GM03348 (cell line): ENCODE data around the gene MRPS7.
"Not testable (repeated sequence)": the region's sequence is repeated elsewhere in the genome, so short reads cannot be mapped to it uniquely, and the experiment has no call there.

Experiments used
- DNase-seq: peaks from one replicate; pipeline ENCODE4 v3.0.0; 2012; ENCODE audit warnings: low spot score

MRPS7 gene

GRCh38 chr17:75244133-75244866, 17.4 kb upstream of the MRPS7 start:
- DNase-seq: no peak

DNA sequence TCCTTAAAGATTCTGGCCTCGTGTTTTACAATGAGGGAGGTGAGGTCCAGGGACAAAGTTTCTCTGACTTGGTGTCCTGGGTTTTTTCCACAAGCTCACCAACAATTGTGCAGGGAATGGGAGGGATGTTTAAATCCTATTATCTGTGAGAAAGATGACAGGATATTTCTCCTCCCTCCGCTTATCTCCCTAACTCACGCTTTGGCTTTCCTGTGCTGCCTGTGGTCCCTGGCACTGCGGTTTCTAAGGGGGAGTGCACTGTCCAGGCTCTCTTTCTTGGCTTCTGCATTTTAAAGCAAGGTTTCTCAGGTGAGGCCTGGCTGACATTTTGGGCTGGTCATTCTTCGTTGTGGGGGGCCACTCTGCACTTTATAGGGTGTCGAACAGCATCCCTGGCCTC, 16.7 kb upstream of the MRPS7 start:
- no peak for DNase-seq

- DNase-seq: no peak
Measured at GRCh38 chr17:75246404-75246803, 15.3 kb upstream of the MRPS7 start.

DNA sequence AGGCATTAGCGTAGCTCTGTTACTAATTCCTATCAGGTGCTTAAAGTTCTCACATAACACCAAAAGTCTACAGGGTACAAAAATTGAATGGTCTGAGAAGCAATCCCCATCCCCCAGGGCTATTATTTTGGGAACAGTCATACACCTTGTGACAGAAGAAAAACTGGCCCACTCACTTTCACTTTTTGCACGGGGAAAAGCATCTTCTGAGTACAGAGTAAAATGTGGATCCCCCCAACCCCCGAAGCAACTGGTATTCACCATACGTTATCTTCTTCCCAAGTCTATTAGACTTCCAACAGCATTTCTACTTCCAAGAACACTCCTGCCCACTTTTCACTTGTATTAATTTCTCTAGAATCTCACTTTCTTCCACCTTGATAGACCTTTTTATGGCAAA, 12.1 kb upstream of the MRPS7 start:
- DNase-seq: no peak

DNA sequence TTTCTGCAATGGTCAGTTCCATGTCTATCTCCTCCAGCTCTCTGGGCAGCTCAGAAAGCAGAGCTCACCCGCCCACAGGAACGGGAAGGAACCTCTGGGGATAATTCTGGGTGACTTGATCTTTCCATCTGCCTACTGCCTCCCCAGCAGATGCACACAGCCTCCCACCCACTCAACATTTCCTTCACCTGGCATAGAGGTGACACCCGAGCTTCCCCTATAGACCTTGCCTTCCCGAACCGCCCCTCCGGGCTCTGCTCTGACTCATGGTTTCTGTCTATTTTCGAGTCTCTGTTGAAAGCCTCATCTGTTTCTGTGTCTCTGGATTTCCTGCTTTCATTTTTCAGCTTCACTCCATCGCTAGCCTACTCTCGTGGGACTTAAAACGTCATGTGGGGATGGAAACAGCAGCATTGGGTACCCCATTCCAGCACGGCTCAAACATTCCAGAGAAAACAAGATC, 11.6 kb upstream of the MRPS7 start:
- peak; percentile 71 for DNase-seq

DNA sequence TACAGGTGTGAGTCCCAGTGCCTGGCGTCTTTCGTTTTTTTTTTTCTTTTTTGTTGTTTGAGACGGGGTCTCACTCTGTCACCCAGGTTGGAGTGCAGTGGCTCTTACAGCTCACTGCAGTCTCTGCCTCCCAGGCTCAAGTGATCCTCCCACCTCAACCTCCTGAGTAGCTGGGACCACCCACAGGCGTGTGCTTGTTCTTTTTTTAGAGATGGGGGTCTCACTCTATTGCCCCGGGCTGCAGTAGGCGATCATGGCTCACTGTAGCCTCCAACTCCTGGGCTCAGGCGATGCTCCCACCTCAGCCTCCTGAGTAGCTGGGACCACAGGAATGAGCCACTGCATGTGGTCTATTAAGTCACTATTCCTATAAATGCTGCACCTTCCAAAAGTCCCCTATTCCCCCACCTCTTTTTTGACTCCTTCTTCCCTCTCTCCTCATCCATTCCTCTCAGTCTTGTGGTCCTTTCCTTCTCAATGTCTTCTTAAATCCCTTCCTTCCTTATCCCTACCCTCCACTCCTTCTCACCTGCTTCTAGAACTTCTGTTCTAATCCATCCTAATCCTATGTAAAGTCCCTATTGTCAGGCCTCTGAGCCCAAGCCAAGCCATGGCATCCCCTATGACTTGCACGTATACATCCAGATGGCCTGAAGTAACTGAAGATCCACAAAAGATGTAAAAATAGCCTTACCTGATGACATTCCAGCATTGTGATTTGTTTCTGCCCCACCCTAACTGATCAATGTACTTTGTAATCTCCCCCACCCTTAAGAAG, 9.5 kb upstream of the MRPS7 start:
- no peak for DNase-seq

DNA sequence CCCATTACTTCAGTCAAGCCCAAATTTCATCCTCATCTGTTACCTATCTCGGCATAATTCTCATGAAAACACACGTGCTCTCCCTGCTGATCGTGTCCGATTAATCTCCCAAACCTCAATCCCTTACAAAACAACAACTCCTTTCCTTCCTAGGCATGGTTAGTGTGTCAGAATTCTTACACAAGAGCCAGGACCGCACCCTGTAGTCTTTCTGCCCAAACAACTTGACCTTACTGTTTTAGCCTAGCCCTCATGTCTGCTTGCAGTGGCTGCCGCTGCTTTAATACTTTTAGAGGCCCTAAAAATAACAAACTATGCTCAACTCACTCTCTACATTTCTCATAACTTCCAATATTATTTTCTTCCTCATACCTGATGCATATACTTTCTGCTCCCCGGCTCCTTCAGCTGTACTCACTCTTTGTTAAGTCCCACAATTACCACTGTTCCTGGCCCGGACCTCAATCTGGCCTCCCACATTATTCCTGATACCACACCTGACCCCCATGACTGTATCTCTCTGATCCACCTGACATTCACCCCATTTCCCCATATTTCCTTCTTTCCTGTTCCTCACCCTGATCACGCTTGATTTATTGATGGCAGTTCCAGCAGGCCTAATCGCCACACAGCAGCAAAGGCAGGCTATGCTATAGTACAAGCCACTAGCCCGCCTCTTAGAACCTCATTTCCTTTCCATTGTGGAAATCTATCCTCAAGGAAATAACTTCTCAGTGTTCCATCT, 5.6 kb upstream of the MRPS7 start:
- DNase-seq: not testable (repeated sequence)

DNA sequence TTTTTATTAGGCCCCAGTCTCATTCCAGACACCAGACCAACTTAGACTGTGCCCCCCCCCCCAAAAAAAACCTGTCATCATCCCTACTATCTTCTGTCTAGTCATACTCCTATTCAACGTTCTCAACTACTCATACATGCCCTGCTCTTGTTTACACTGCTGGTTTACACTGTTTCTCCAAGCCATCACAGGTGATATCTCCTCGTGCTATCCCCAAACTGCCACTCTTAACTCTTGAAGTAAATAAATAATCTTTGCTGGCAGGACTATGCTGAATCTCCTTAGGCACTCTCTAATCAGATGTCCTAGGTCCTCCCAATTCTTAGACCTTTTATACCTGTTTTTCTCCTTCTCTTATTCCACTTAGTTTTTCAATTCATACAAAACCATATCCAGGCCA, 4.5 kb upstream of the MRPS7 start:
- DNase-seq: not testable (repeated sequence)

DNA sequence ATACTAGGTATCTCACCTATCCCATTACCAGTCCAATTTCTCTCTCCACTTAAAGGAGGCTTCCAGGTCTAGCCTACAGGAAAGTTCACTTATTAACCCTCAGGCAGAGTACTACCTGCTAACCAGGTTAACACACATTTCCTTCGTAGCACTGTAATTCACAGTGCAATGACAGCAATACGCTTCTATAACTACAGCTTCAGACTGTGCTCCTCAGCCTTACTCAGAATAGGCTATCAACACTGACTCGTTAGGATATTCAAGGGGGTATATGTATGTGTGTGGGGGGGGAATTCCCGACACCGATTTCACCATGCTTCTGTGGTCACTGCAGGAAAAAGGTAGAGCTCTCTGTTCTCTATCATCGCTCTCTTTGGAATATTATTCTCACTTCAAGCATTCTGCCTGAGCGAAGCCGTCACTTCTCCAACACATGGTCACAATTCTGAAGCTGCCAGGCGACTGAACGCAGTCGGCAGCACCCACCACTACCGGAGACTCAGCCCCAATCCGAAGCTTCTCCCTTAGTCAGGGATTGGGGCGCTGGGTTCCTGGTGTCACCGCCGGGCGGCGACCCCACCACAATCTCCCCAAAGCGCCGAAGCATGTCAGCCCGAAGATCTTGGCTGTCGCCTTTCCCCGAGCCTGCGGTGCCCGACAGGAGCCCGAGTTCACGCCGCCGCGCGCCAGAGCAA, 891 bp upstream of the MRPS7 start:
- no peak for DNase-seq

- DNase-seq: no peak
Measured at GRCh38 chr17:75262112-75262606, 480 bp downstream of the MRPS7 start.

DNA sequence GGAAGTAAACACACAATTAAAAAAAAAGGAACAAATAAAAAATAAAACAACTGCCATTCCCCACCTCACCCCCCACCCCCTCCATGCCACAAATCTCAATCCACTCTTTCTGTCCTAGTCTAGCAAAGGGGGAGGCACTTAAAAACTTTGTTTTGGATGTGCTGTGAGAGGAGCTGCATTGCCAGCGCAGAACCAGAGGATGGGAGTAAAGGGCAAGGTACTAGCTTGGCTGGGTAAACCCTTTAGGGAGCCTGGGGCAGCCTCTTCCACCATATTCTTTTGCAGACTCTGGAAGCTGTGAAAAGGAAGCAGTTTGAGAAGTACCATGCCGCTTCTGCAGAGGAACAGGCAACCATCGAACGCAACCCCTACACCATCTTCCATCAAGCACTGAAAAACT, 1.4 kb downstream of the MRPS7 start:
- DNase-seq: no peak

DNA sequence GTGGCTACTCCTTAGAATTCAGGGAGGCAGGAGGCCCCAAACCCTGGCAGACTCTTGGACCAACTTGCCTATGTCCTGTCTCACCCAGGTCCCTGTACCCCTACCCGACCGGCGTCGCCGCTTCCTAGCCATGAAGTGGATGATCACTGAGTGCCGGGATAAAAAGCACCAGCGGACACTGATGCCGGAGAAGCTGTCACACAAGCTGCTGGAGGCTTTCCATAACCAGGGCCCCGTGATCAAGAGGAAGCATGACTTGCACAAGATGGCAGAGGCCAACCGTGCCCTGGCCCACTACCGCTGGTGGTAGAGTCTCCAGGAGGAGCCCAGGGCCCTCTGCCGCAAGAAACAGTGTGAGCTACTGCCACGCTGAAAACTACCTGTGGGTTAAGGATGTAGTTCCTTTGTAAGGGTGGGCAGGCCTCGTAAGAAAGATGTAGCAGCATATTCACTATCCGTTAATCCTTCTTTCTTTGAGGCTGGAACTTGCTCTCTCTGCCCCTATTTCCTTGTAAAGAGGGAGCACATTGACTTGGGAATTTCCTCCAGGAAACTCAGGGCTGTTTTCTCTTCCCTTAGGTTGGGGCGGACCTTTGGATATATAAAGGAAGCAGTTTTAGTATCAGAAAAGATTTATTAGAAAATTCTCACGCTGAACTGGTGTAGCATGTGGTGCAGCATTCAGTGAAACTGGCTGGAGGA, 4.1 kb downstream of the MRPS7 start:
- DNase-seq: no peak

DNA sequence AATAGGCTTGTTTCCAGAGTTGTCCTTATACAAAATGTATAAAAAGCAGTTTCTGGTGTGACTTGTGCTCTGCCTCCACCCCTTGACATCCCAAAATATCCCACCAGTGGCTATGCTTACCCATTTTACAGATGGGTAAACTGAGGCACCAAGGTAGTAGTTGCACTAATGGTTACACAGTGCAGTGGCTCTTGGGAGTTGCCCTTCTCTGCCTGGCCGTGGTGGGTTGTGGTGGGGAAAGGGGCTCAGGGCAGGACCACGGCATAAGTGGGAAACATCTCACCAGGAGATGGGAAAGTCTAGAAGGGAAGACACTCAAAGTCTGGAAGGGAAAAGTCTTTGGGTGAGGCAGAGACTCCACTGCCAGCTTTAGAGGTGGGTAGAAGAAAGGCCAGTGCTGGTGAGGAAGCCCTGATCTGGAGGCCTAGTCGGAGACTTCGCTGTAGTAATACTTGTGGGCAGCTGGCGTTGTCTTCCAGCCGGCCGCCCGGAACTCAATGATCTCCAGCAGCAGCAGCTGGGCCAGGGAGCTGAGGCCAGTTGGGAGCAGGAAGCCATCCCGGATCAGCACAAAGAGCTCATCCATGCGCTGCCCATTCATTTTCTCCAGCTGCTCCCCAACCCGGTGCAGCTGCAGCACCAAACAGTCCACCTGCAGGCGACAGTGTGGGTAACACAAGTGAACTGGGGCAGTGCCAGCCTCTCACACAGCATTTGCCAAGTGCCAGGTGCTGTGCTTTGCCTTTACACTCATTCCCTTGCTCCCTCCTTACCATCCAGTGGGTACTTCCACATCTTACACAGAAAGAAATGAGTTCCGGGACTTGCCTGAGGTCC, 4.9 kb downstream of the MRPS7 start:
- DNase-seq: no peak

- DNase-seq: no peak
Measured at GRCh38 chr17:75267153-75267410, 5.4 kb downstream of the MRPS7 start.

DNA sequence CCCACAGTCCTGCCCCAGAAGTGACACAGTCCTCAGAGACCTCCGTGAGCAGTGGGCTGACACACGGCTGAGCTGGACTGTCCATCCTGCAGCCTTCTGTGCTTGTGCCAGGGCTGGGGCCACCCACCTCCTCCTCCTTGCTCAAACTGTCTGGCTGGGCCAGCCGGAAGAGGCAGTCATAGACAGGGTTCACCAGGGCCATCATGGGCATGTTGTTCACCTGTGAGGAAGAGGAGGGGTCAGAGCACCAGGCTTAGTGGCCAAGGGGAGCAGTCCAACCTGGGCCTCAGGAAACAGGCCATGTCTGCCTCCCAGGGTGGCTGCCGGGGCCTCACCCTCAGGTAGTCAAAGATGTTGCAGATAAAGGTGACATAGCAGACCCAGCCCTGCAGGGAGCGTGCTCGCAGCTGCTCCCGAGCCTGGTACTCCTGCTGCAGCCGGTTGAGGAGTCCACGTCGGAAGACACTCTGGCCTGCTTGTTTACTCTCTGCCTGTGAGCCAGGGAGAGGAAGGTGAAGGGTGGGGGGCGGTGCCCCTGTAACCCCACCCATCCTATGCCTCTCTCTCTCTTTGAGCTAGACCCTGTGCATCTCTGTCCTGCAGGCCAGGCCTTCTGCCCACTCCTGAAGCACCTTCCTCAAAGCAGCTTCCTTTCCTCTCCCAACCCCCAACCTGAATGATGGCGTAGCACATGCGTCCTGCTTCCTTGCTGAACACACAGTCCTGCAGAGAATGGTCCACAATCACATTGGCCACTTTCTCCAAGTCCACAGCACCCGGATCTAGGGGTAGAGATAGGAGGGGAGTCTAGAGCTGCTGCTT, 5.9 kb downstream of the MRPS7 start:
- DNase-seq: no peak

- no peak for DNase-seq
Measured at GRCh38 chr17:75269844-75270217, 8.2 kb downstream of the MRPS7 start.

DNA sequence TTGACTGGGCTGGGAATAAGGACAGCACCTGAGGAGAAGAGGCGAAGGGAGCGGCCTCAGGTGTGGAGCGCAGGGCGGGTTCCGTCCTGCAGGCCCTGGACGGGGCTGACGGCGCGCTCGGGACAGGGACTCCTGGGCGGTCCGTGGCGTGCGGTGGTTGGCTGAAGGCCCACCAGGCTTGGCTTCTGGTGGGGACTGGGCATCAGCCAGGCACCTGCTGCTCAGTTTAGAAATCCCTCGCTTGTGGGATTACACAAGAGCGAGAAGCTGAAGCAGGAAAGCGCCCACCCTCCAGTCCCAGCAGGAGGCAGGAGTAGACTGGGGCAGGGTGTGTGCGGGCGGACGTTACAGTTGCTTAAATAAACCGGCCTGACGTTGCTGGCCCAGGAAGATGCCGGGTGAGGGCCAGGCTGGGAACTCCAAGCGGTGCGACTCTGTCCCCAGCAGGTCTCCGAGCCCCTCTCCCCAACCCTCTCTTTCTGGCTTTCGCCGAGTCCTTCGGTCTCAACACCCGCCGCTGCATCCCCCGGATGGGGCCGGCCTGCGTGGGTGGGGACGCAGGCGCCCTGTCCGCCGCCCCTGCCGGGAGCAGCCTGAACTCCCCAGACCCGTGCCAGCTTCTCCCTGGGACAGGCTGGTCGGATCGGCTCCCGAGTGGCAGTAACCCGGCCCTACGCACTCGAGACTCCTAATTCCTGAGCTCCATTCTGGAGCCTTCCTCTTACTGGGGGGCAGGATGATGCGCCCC, 8.7 kb downstream of the MRPS7 start:
- DNase-seq: peak; percentile 87

DNA sequence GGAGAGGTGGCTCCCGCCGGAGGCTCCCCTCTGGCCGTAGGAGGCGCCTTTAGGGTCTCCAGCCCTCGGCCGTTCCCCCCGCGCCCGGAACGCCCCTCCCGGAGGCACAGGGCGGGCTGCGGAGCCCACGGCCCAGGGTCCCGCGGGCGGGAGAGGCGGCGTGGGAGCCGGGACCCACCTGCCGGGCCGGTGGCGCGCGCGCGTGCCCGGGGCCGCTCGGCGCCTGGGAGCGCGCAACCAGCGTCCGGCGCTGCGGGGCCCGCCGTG, 9.2 kb downstream of the MRPS7 start, which contains the start of gene MIF4GD:
Gene MIF4GD (minus strand): TSS at position 266 of the 267 bp plus-strand sequence. CDS start 1,036 bp downstream, outside the sequence.
- DNase-seq: no peak

GRCh38 chr17:75271233-75271954, 9.7 kb downstream of the MRPS7 start:
- peak; percentile 97 for DNase-seq
